Neural progenitor cell (in vitro differentiated cells): ENCODE results near the gene REPS1. TPM values are rescaled to one million over a fixed set of nuclear protein-coding genes. Genes with fewer than 3 reads are reported as not detected.
A peak's percentile ranks its signal among the peaks of the same experiment; 100 is the strongest.

Experiments
- DNase-seq: peaks from one replicate; pipeline ENCODE4 v3.0.0-alpha.2; 2016; ENCODE audit warnings: low spot score
- H2AFZ ChIP-seq: fragments of 200-600 bp; sonication (generic); replicated peaks from 2 replicates; pipeline ENCODE4 v1.6.1; 2016; ENCODE audit warnings: antibody characterized with exemption
- H3F3A ChIP-seq: fragments of 200-600 bp; sonication (generic); 2 replicates; pipeline ENCODE4 v1.6.1; 2016; ENCODE audit warnings: antibody characterized with exemption, low read depth
- H3K27ac ChIP-seq: fragments of 200-600 bp; sonication (generic); 2 replicates; pipeline ENCODE4 v1.5.1; 2016; ENCODE audit warnings: mild to moderate bottlenecking
- H3K27me3 ChIP-seq: fragments of 200-600 bp; sonication (generic); 2 replicates; pipeline ENCODE4 v1.6.1; 2016; ENCODE audit warnings: mild to moderate bottlenecking, moderate library complexity
- H3K36me3 ChIP-seq: fragments of 200-600 bp; sonication (generic); 2 replicates; pipeline ENCODE4 v1.5.1; 2016
- H3K4me1 ChIP-seq: fragments of 200-600 bp; sonication (generic); 2 replicates; pipeline ENCODE4 v1.6.1; 2016; ENCODE audit warnings: mixed run types
- H3K4me2 ChIP-seq: fragments of 200-600 bp; sonication (generic); 2 replicates; pipeline ENCODE4 v1.6.1; 2016
- H3K4me3 ChIP-seq: fragments of 200-600 bp; sonication (generic); 2 replicates; pipeline ENCODE4 v1.5.1; 2016
- H3K79me2 ChIP-seq: fragments of 200-600 bp; sonication (generic); 2 replicates; pipeline ENCODE4 v1.6.1; 2016; ENCODE audit warnings: low read depth
- H3K9ac ChIP-seq: fragments of 200-600 bp; sonication (generic); 2 replicates; pipeline ENCODE4 v1.6.1; 2016
- H3K9me3 ChIP-seq: fragments of 200-600 bp; sonication (generic); 2 replicates; pipeline ENCODE4 v1.5.1; 2016; ENCODE audit warnings: low read depth
- H4K20me1 ChIP-seq: fragments of 200-600 bp; sonication (generic); 2 replicates; pipeline ENCODE4 v1.6.1; 2016; ENCODE audit warnings: low read depth
- H3K27ac Mint-ChIP-seq: 3 replicates; pipeline ENCODE4 v1.8.0; 2021; ENCODE audit warnings: mixed read lengths
- H3K27me3 Mint-ChIP-seq: 2 replicates; pipeline ENCODE4 v1.8.0; 2022; ENCODE audit warnings: low read depth, mild to moderate bottlenecking, inconsistent platforms, moderate library complexity, mixed read lengths; ENCODE audit not compliant: insufficient read depth
- H3K36me3 Mint-ChIP-seq: 3 replicates; pipeline ENCODE4 v1.8.0; 2021; ENCODE audit warnings: mixed read lengths
- H3K4me1 Mint-ChIP-seq: 3 replicates; pipeline ENCODE4 v1.8.0; 2021; ENCODE audit warnings: mixed read lengths
- H3K4me3 Mint-ChIP-seq: 3 replicates; pipeline ENCODE4 v1.8.0; 2021; ENCODE audit warnings: mild to moderate bottlenecking, moderate library complexity, mixed read lengths
- H3K9me3 Mint-ChIP-seq: 3 replicates; pipeline ENCODE4 v1.8.0; 2020; ENCODE audit warnings: mixed read lengths
- CTCF ChIP-seq: fragments of 200-600 bp; sonication (generic); IDR thresholded peaks from 2 replicates; pipeline ENCODE4 v1.5.1; 2017; ENCODE audit warnings: antibody characterized with exemption, mild to moderate bottlenecking
- EZH2 ChIP-seq: fragments of 200-600 bp; sonication (generic); IDR thresholded peaks from 2 replicates; pipeline ENCODE4 v1.6.1; 2017; ENCODE audit warnings: antibody characterized with exemption, mild to moderate bottlenecking, moderate library complexity
- EZH2phosphoT487 ChIP-seq: fragments of 200-600 bp; sonication (generic); IDR thresholded peaks from 2 replicates; pipeline ENCODE4 v1.6.1; 2017; ENCODE audit warnings: antibody characterized with exemption
- total RNA-seq: library from RNA; depleted of rRNA; stranded (reverse); fragments of >200 nt; gene quantifications from 2 replicates; pipeline ENCODE4 v1.2.3, GENCODE V29; 2015; ENCODE audit warnings: low replicate concordance

Gene REPS1
- total RNA-seq, 1 donor from 2014 or later = 97.5 TPM

GRCh38 chr6:139029470-139030227 lies 41.6 kb upstream of the REPS1 start:
- Mint-ChIP-seq H3K4me1 (peaks cover 21% of the 10 kb centered on the region), H3K4me3 (no peak overlapping the region), H3K27ac (no peak overlapping the region), H3K36me3 (peaks cover 11% of the 10 kb centered on the region), H3K9me3 (no peaks in the 10 kb centered on the region), H3K27me3 (no peaks in the 10 kb centered on the region)
- H3K4me2 ChIP-seq = peak overlapping the region; percentile 86
- TF ChIP-seq EZH2 (no peak), EZH2phosphoT487 (no peak), CTCF (no peak)
- H3K27me3 ChIP-seq = no peaks in the 10 kb centered on the region
- H4K20me1 ChIP-seq = peaks cover 42% of the 10 kb centered on the region
- no peaks in the 10 kb centered on the region for H3K9me3 ChIP-seq
- peaks cover 25% of the 10 kb centered on the region for H3F3A ChIP-seq
- H3K27ac ChIP-seq = peak overlapping the region; percentile 9
- H3K79me2 ChIP-seq = peaks cover 68% of the 10 kb centered on the region
- DNase-seq = peak; percentile 63
- peaks cover 35% of the 10 kb centered on the region for H3K4me1 ChIP-seq
- peak overlapping the region; percentile 75 for H2AFZ ChIP-seq
- peaks cover 6% of the 10 kb centered on the region for H3K36me3 ChIP-seq
- peak overlapping the region; percentile 60 for H3K9ac ChIP-seq
- H3K4me3 ChIP-seq = peak overlapping the region; percentile 88

GRCh38 chr6:139028658-139029469 lies 40.8 kb upstream of the REPS1 start, which contains the start of gene ABRACL:
ABRACL (plus strand) TSS chr6:139028745; CDS start chr6:139034161, 5,416 bp downstream.
- Mint-ChIP-seq H3K4me3 (peak within 1 kb of the TSS; percentile 95), H3K27me3 (no peaks in the 10 kb centered on the region), H3K9me3 (no peaks in the 10 kb centered on the region), H3K36me3 (peaks cover 5% of the 10 kb centered on the region), H3K4me1 (peaks cover 21% of the 10 kb centered on the region), H3K27ac (peak within 1 kb of the TSS; percentile 38)
- peak within 1 kb of the TSS; percentile 42 for H3K27ac ChIP-seq
- H3K36me3 ChIP-seq = no peaks in the 10 kb centered on the region
- peak within 1 kb of the TSS; percentile 60 for H3K9ac ChIP-seq
- H3K4me2 ChIP-seq = peak within 1 kb of the TSS; percentile 86
- peak within 1 kb of the TSS; percentile 88 for H3K4me3 ChIP-seq
- peaks cover 37% of the 10 kb centered on the region for H4K20me1 ChIP-seq
- H2AFZ ChIP-seq = peak within 1 kb of the TSS; percentile 75
- TF ChIP-seq CTCF (no peak), EZH2 (peak; percentile 45)
- H3K9me3 ChIP-seq = no peaks in the 10 kb centered on the region
- no peaks in the 10 kb centered on the region for H3K27me3 ChIP-seq
- H3K4me1 ChIP-seq = peaks cover 35% of the 10 kb centered on the region
- H3K79me2 ChIP-seq = peaks cover 60% of the 10 kb centered on the region
- peaks cover 25% of the 10 kb centered on the region for H3F3A ChIP-seq
- DNase-seq = peak; percentile 52

GRCh38 chr6:139028215-139028657 lies 40.2 kb upstream of the REPS1 start:
- Histone ChIP-seq H3K9ac (no peak overlapping the region), H3K27me3 (no peaks in the 10 kb centered on the region), H3K27ac (peak overlapping the region; percentile 42), H4K20me1 (peaks cover 31% of the 10 kb centered on the region), H3K36me3 (no peaks in the 10 kb centered on the region), H3K4me2 (peak overlapping the region; percentile 86), H3K4me3 (peak overlapping the region; percentile 88), H3F3A (peaks cover 25% of the 10 kb centered on the region), H3K9me3 (no peaks in the 10 kb centered on the region), H3K4me1 (peaks cover 33% of the 10 kb centered on the region), H3K79me2 (peaks cover 54% of the 10 kb centered on the region), H2AFZ (peak overlapping the region; percentile 75)
- Mint-ChIP-seq H3K27me3 (no peaks in the 10 kb centered on the region), H3K36me3 (peaks cover 2% of the 10 kb centered on the region), H3K27ac (peak overlapping the region; percentile 38), H3K4me3 (peak overlapping the region; percentile 95), H3K9me3 (no peaks in the 10 kb centered on the region), H3K4me1 (peaks cover 16% of the 10 kb centered on the region)
- DNase-seq = peak; percentile 72
- TF ChIP-seq EZH2 = no peak
- no peak for TF ChIP-seq CTCF
- TF ChIP-seq EZH2phosphoT487 = no peak
